HCT116 (cell line): ENCODE results near the gene STARD5. TPM values are rescaled to one million over a fixed set of nuclear protein-coding genes. Genes with fewer than 3 reads are reported as not detected.

Experiments
- ATAC-seq: fragments of 200-7000 bp; cut with Tn5 transposase; 2 replicates; pipeline ENCODE4 v1.9.1; 2020; ENCODE audit warnings: mild to moderate bottlenecking, moderate library complexity
- BruUV-seq: library from RNA; stranded (reverse); fragments of 400-500 nt; replicated peaks from 2 replicates; lab custom pipeline; 2021; lab: Mats Ljungman, UMichigan
- CTCF ChIA-PET: fragments of 300-600 bp; sonication (Branson Sonifier 250); formaldehyde crosslinking; loops from one replicate; lab custom pipeline; 2021; ENCODE audit warnings: antibody characterized with exemption; lab: Charles Lee
- POLR2A ChIA-PET: fragments of 300-600, 350-600 bp; sonication (Branson Sonifier 250); formaldehyde crosslinking; loops from one replicate; lab custom pipeline; 2021; ENCODE audit warnings: antibody characterized with exemption; lab: Charles Lee
- RAD21 ChIA-PET, 2 experiments: fragments of 300-600 bp; sonication (Branson Sonifier 250); formaldehyde crosslinking; loops; one replicate each; lab custom pipeline; 2023; ENCODE audit warnings: low total read pairs in 2 of 2; ENCODE audit not compliant: uncharacterized antibody in 2 of 2, unreplicated experiment in 2 of 2, low non-redundant PET in 1 of 2; lab: Charles Lee
- DNase-seq: peaks from one replicate; pipeline ENCODE4 v3.0.0-alpha.2; 2010; ENCODE audit warnings: low read depth, low spot score
- H2AFZ ChIP-seq: fragments of 200-600 bp; shearing (Covaris generic), sonication (generic); 2 replicates; pipeline ENCODE4 v1.6.1; 2017; ENCODE audit warnings: low read depth, mixed run types, mixed read lengths, antibody characterized with exemption, low read length; ENCODE audit not compliant: poor library complexity, severe bottlenecking
- H3K27ac ChIP-seq: 2 replicates; pipeline ENCODE4 v1.5.1; 2012; ENCODE audit warnings: low read depth, low read length
- H3K27me3 ChIP-seq: fragments of 200-600 bp; sonication (generic); 2 replicates; pipeline ENCODE4 v1.6.1; 2016; ENCODE audit warnings: mixed run types, low read length, mixed read lengths; ENCODE audit not compliant: insufficient read depth
- H3K36me3 ChIP-seq, 2 experiments: fragments of 200-500 bp in 1 of 2; fragments of 200-600 bp in 1 of 2; sonication (Bioruptor generic) in 1 of 2; sonication (generic) in 1 of 2; 2 replicates each; pipeline versions ENCODE4 v1.5.1 to v1.6.1; 2014 to 2016; ENCODE audit warnings: low read length in 2 of 2, inconsistent platforms in 1 of 2, mixed read lengths in 1 of 2, mixed run types in 1 of 2; ENCODE audit not compliant: insufficient read depth in 2 of 2, control insufficient read depth in 1 of 2
- H3K4me1 ChIP-seq, 2 experiments: fragments of 200-600 bp in 1 of 2; sonication (generic) in 1 of 2; 2 replicates each; pipeline versions ENCODE4 v1.5.1 to v1.6.1; 2012 to 2017; ENCODE audit warnings: low read length in 2 of 2, inconsistent platforms in 1 of 2, mild to moderate bottlenecking in 1 of 2, mixed read lengths in 1 of 2, mixed run types in 1 of 2, moderate library complexity in 1 of 2; ENCODE audit not compliant: insufficient read depth in 2 of 2, control insufficient read depth in 1 of 2
- H3K4me2 ChIP-seq: fragments of 200-600 bp; sonication (generic); 2 replicates; pipeline ENCODE4 v1.6.1; 2017; ENCODE audit warnings: mixed run types, low read length, mixed read lengths
- H3K4me3 ChIP-seq, 2 experiments: fragments of 200-600 bp in 1 of 2; sonication (generic) in 1 of 2; replicated peaks in 1 of 2; 2 replicates each; pipeline ENCODE4 v1.5.1; 2011 to 2016; ENCODE audit warnings: low read length in 2 of 2, control low read depth in 1 of 2, low read depth in 1 of 2, mild to moderate bottlenecking in 1 of 2, mixed read lengths in 1 of 2, mixed run types in 1 of 2
- H3K79me2 ChIP-seq: fragments of 200-600 bp; sonication (generic); 2 replicates; pipeline ENCODE4 v1.6.1; 2017; ENCODE audit warnings: mild to moderate bottlenecking, mixed run types, low read length, moderate library complexity, mixed read lengths; ENCODE audit not compliant: insufficient read depth
- H3K9ac ChIP-seq: fragments of 200-600 bp; sonication (generic); 2 replicates; pipeline ENCODE4 v1.6.1; 2016; ENCODE audit warnings: low read length, mixed read lengths
- H3K9me2 ChIP-seq: fragments of 200-600 bp; sonication (generic), shearing (Covaris generic); 2 replicates; pipeline ENCODE4 v1.6.1; 2017; ENCODE audit warnings: mixed run types, mild to moderate bottlenecking, moderate library complexity; ENCODE audit not compliant: insufficient read depth
- H3K9me3 ChIP-seq, 2 experiments: fragments of 200-500 bp in 1 of 2; fragments of 200-600 bp in 1 of 2; sonication (Bioruptor generic) in 1 of 2; sonication (generic) in 1 of 2; 2 replicates each; pipeline ENCODE4 v1.6.1; 2014 to 2017; ENCODE audit warnings: low read length in 2 of 2, mixed read lengths in 2 of 2, inconsistent platforms in 1 of 2, low read depth in 1 of 2, mild to moderate bottlenecking in 1 of 2, mixed run types in 1 of 2, moderate library complexity in 1 of 2; ENCODE audit not compliant: control insufficient read depth in 1 of 2, insufficient read depth in 1 of 2
- H4K20me1 ChIP-seq: fragments of 200-600 bp; sonication (generic), shearing (Covaris generic); 2 replicates; pipeline ENCODE4 v1.6.1; 2017; ENCODE audit warnings: mixed run types, mild to moderate bottlenecking, moderate library complexity; ENCODE audit not compliant: insufficient read depth
- CEBPB ChIP-seq: IDR thresholded peaks from 2 replicates; pipeline ENCODE4 v1.6.1; 2012; ENCODE audit warnings: low read depth
- ELF1 ChIP-seq: IDR thresholded peaks from 2 replicates; pipeline ENCODE4 v1.6.1; 2012; ENCODE audit warnings: low read depth, borderline replicate concordance
- FOSL1 ChIP-seq: IDR thresholded peaks from 2 replicates; pipeline ENCODE4 v1.6.1; 2012; ENCODE audit warnings: low read depth
- JUND ChIP-seq: IDR thresholded peaks from 2 replicates; pipeline ENCODE4 v1.6.1; 2012
- POLR2AphosphoS5 ChIP-seq: IDR thresholded peaks from 2 replicates; pipeline ENCODE4 v1.6.1; 2011; ENCODE audit warnings: mild to moderate bottlenecking, low read depth, low read length, moderate library complexity
- SIN3A ChIP-seq: IDR thresholded peaks from 2 replicates; pipeline ENCODE4 v1.6.1; 2012; ENCODE audit warnings: low read depth
- SRF ChIP-seq: IDR thresholded peaks from 2 replicates; pipeline ENCODE4 v1.6.1; 2012; ENCODE audit warnings: low read depth
- ZFX ChIP-seq: fragments of 450-650 bp; IDR thresholded peaks from 2 replicates; pipeline ENCODE4 v1.6.1; 2017
- intact Hi-C: fragments of 100-400 bp; cut with micrococcal nuclease; formaldehyde crosslinking; loops from 2 replicates; pipeline ENCODE4 v1.10.0; 2022
- total RNA-seq: library from RNA; stranded (reverse); gene quantifications from one replicate; pipeline ENCODE4 v1.2.1, GENCODE V29; 2021; ENCODE audit not compliant: unreplicated experiment
- TF ChIP-seq, protein P1 (sequence below): IDR thresholded peaks from 2 replicates; pipeline ENCODE4 v1.6.1; 2011; ENCODE audit warnings: mild to moderate bottlenecking, low read length, moderate library complexity; ENCODE audit not compliant: insufficient replicate concordance; ENCODE audit errors: extremely low read depth
- TF ChIP-seq, protein P2 (sequence below), 3 experiments: fragments of 200-600 bp in 1 of 3; sonication (generic) in 1 of 3; IDR thresholded peaks in 2 of 3; conservative IDR thresholded peaks in 1 of 3; 2 replicates each; pipeline ENCODE4 v1.5.1; 2012 to 2017; ENCODE audit warnings: low read depth in 2 of 3, low read length in 2 of 3, antibody characterized with exemption in 1 of 3, borderline replicate concordance in 1 of 3, control low read depth in 1 of 3, mild to moderate bottlenecking in 1 of 3, mixed read lengths in 1 of 3, mixed run types in 1 of 3, moderate library complexity in 1 of 3; ENCODE audit not compliant: insufficient read depth in 1 of 3
- TF ChIP-seq, protein P3 (sequence below): IDR thresholded peaks from 2 replicates; pipeline ENCODE4 v1.6.1; 2012

Gene STARD5
- total RNA-seq, 1 experiment from 2014 or later: 4.0 TPM

DNA sequence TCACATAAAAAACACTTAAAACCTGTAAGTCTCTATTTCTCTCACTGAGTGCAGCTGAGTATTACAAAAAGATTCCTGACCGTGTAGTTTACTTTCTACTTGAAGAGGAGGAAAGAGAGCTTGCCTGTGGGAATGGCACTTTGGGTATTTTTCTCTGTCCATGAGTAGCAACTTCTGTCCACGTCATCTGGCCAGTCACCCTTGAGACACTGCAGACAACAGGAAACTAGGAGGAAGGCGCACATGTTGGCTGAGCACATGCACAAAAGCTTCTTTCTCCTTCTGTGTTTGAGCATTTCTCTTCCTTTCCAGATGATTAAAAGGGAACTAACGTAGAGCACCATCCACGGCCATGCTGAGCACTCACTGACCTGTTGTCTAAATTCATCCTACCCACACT, 19.7 kb downstream of the STARD5 start:
- CTCF ChIA-PET: no interaction called here
- POLR2A ChIA-PET: no interaction called here
- no peak for DNase-seq

DNA sequence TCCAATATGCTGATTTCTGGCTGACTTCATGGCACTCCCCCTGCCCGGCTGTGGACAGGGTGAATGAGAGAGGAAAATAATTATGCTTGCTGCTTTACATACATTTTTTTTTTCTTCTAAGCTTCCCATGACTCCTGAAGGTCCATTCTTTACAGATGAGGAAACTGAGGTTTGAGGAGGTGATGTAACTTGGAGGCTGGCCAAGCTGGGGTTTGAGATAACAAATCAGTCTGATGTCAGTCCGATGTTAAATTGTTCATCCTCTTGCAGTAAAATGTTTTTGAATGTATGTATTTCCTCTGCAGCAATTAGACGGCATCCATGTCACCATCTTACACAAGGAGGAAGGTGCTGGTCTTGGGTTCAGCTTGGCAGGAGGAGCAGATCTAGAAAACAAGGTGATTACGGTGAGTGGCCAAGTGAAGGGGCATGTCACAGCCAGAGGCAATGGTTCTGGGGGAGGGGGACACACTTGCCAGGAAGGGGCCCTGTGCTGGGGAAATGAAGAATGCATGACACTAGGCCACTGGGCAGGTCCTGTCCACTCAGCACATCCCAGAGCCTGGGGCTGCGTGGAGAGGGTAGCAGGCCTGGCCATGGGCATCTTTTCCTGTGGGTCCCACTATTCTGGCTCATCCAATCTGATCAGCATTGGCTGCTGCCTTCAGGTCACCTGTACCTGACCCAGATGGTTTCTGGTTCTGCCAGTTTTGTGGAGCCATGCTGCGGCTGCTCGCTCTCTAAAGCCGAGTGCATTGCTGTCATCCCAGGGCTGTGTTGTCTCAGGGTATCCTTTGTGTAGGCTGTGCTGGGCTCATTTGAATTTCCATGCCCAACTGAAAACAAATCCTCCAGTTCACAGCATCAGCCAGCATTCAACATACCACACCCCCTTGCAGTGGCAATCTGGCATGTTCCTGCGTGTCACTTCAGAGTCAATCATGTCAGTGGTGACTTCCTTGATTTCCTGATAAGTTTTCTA, 20.4 kb downstream of the STARD5 start:
- ChIA-PET RAD21 (no interaction called here), POLR2A (no interaction called here), CTCF (no interaction called here)
- TF ChIP-seq SIN3A: no peak
- TF ChIP-seq, protein P1, sequence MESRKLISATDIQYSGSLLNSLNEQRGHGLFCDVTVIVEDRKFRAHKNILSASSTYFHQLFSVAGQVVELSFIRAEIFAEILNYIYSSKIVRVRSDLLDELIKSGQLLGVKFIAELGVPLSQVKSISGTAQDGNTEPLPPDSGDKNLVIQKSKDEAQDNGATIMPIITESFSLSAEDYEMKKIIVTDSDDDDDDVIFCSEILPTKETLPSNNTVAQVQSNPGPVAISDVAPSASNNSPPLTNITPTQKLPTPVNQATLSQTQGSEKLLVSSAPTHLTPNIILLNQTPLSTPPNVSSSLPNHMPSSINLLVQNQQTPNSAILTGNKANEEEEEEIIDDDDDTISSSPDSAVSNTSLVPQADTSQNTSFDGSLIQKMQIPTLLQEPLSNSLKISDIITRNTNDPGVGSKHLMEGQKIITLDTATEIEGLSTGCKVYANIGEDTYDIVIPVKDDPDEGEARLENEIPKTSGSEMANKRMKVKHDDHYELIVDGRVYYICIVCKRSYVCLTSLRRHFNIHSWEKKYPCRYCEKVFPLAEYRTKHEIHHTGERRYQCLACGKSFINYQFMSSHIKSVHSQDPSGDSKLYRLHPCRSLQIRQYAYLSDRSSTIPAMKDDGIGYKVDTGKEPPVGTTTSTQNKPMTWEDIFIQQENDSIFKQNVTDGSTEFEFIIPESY: no peak
- TF ChIP-seq JUND: no peak
- TF ChIP-seq, protein P2, sequence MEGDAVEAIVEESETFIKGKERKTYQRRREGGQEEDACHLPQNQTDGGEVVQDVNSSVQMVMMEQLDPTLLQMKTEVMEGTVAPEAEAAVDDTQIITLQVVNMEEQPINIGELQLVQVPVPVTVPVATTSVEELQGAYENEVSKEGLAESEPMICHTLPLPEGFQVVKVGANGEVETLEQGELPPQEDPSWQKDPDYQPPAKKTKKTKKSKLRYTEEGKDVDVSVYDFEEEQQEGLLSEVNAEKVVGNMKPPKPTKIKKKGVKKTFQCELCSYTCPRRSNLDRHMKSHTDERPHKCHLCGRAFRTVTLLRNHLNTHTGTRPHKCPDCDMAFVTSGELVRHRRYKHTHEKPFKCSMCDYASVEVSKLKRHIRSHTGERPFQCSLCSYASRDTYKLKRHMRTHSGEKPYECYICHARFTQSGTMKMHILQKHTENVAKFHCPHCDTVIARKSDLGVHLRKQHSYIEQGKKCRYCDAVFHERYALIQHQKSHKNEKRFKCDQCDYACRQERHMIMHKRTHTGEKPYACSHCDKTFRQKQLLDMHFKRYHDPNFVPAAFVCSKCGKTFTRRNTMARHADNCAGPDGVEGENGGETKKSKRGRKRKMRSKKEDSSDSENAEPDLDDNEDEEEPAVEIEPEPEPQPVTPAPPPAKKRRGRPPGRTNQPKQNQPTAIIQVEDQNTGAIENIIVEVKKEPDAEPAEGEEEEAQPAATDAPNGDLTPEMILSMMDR (IDR thresholded peaks at IDR 0.05 in 2 of 3, conservative IDR thresholded peaks at IDR 0.05 in 1 of 3; ENCODE audit: borderline replicate concordance in 1 of 3, insufficient read depth in 1 of 3, low read depth in 2 of 3, low read length in 2 of 3): no peak
- no peak for TF ChIP-seq ELF1
- Histone ChIP-seq H3K36me3 (no peaks in the 10 kb centered on the region), H3K4me3 (no peak overlapping the region), H3K9ac (no peak overlapping the region), H4K20me1 (no peaks in the 10 kb centered on the region), H3K9me3 (no peaks in the 10 kb centered on the region), H3K9me2 (no peaks in the 10 kb centered on the region), H2AFZ (no peak overlapping the region), H3K4me1 (0 out of 4 replicates have a peak, but pooled peaks cover 0 to under 1% of the 10 kb centered on the region in 2 experiments), H3K27me3 (no peaks in the 10 kb centered on the region), H3K4me2 (no peak overlapping the region), H3K27ac (no peak overlapping the region), H3K79me2 (no peaks in the 10 kb centered on the region)
- BruUV-seq: no TSS peak
- intact Hi-C loops: no loop called here
- no peak for ATAC-seq
- DNase-seq: no peak

More for the DNA sequence above, 19.7 kb downstream of the STARD5 start:
- H3K9me2 ChIP-seq: no peaks in the 10 kb centered on the region
- no peak overlapping the region for H3K27ac ChIP-seq
- no TSS peak for BruUV-seq
- no peaks in the 10 kb centered on the region for H4K20me1 ChIP-seq
- no peak for TF ChIP-seq JUND
- no peak for TF ChIP-seq ZFX
- no peak for TF ChIP-seq CEBPB
- no peak for TF ChIP-seq POLR2AphosphoS5
- no peak for TF ChIP-seq SRF
- no peak for TF ChIP-seq FOSL1
- TF ChIP-seq, protein P3, sequence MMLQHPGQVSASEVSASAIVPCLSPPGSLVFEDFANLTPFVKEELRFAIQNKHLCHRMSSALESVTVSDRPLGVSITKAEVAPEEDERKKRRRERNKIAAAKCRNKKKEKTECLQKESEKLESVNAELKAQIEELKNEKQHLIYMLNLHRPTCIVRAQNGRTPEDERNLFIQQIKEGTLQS: no peak
- H3K27me3 ChIP-seq: no peaks in the 10 kb centered on the region
- H2AFZ ChIP-seq: no peak overlapping the region
- H3K4me2 ChIP-seq: no peak overlapping the region
- H3K79me2 ChIP-seq: no peaks in the 10 kb centered on the region
- no peaks in the 10 kb centered on the region for H3K4me1 ChIP-seq
- H3K4me3 ChIP-seq: no peak overlapping the region
- H3K36me3 ChIP-seq: no peaks in the 10 kb centered on the region
- ATAC-seq: no peak
- no peak overlapping the region for H3K9ac ChIP-seq
- RAD21 ChIA-PET: no interaction called here
- no peaks in the 10 kb centered on the region for H3K9me3 ChIP-seq
- intact Hi-C loops: no loop called here
